ENCODE data around the gene UNC50.
A peak's percentile ranks its signal among the peaks of the same experiment; 100 is the strongest.

Gene UNC50

DNA sequence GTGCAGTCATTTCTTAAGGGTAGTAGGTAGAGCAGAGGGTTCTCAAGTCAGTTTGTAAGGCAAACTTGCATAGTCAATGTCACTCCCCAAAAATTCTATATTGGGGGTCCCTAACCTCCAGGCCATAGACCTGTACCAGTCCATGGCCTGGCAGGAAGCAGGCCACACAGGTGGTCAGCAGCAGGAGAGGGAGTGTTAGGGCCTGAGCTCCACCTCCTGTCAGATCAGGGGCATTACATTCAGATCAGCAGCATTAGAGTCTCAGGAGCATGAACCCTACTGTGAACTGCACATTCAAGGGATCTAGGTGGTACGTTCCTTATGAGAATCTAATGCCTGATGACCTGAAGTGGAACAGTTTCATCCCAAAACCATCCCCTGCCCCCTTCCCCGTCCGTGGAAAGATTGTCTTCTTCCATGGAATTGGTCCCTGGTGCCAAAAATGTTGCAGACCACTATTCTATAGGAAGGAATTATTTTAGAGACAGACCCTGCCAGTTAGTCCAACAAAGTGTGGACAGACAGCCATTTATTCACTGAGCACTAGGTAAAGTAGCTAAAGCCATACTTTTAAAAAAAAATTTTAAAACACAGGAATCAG lies 6.8 kb upstream of the UNC50 start:
- no peak overlapping the region for H3K4me3 ChIP-seq (ENCODE audit: low read depth, low read length)
- DNase-seq (ENCODE audit: low read depth): peak; percentile 57
- TF ChIP-seq, protein P1, sequence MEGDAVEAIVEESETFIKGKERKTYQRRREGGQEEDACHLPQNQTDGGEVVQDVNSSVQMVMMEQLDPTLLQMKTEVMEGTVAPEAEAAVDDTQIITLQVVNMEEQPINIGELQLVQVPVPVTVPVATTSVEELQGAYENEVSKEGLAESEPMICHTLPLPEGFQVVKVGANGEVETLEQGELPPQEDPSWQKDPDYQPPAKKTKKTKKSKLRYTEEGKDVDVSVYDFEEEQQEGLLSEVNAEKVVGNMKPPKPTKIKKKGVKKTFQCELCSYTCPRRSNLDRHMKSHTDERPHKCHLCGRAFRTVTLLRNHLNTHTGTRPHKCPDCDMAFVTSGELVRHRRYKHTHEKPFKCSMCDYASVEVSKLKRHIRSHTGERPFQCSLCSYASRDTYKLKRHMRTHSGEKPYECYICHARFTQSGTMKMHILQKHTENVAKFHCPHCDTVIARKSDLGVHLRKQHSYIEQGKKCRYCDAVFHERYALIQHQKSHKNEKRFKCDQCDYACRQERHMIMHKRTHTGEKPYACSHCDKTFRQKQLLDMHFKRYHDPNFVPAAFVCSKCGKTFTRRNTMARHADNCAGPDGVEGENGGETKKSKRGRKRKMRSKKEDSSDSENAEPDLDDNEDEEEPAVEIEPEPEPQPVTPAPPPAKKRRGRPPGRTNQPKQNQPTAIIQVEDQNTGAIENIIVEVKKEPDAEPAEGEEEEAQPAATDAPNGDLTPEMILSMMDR (IDR thresholded peaks at IDR 0.05; ENCODE audit: low read depth, low read length): peak; percentile 70
- no peak for TF ChIP-seq MYC (IDR thresholded peaks at IDR 0.05; ENCODE audit: low read depth, low read length)
- TF ChIP-seq POLR2A (IDR thresholded peaks at IDR 0.05; ENCODE audit: extremely low read depth, insufficient read length): no peak

DNA sequence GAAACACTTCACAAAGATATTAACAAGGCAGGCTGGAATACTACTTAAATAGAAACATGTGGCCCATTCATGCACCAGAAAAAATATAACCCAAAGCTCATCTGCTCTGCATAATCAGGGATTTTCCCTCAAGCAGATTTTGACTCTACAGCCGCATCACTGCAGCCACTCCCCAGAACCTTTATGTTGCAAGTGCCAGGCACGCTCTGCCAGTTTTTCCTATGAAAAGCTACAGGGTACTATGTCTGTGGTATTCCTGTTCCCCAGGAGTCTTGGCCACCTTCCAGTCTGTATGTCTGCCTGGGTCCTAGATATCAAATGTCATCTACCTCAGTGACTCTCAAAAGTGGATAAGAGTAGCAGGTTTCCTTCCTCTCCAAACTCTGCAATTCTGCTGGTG lies 3.8 kb upstream of the UNC50 start:
- DNase-seq (ENCODE audit: low read depth): no peak
- H3K4me3 ChIP-seq (ENCODE audit: low read depth, low read length): no peak overlapping the region
- TF ChIP-seq MYC (IDR thresholded peaks at IDR 0.05; ENCODE audit: low read depth, low read length): no peak
- TF ChIP-seq, protein P2, sequence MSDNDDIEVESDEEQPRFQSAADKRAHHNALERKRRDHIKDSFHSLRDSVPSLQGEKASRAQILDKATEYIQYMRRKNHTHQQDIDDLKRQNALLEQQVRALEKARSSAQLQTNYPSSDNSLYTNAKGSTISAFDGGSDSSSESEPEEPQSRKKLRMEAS (IDR thresholded peaks at IDR 0.05; ENCODE audit: low read depth, low read length): no peak
- no peak for TF ChIP-seq POLR2A (IDR thresholded peaks at IDR 0.05; ENCODE audit: extremely low read depth, insufficient read length)
- TF ChIP-seq, protein P1 (IDR thresholded peaks at IDR 0.05; ENCODE audit: low read depth, low read length): no peak

GRCh38 chr2:98605076-98605475 lies 3.3 kb upstream of the UNC50 start:
- H3K4me3 ChIP-seq (ENCODE audit: low read depth, low read length): no peak overlapping the region
- DNase-seq (ENCODE audit: low read depth): no peak
- TF ChIP-seq POLR2A (IDR thresholded peaks at IDR 0.05; ENCODE audit: extremely low read depth, insufficient read length) (no peak), MYC (IDR thresholded peaks at IDR 0.05; ENCODE audit: low read depth, low read length) (no peak)
- TF ChIP-seq, protein P1 (IDR thresholded peaks at IDR 0.05; ENCODE audit: low read depth, low read length): no peak
- TF ChIP-seq, protein P2 (IDR thresholded peaks at IDR 0.05; ENCODE audit: low read depth, low read length): no peak

- H3K4me3 ChIP-seq (ENCODE audit: low read depth, low read length): peak overlapping the region; percentile 99
- DNase-seq (ENCODE audit: low read depth): no peak
These were observed 2.0 kb upstream of the UNC50 start for GRCh38 chr2:98606431-98606830.

DNA sequence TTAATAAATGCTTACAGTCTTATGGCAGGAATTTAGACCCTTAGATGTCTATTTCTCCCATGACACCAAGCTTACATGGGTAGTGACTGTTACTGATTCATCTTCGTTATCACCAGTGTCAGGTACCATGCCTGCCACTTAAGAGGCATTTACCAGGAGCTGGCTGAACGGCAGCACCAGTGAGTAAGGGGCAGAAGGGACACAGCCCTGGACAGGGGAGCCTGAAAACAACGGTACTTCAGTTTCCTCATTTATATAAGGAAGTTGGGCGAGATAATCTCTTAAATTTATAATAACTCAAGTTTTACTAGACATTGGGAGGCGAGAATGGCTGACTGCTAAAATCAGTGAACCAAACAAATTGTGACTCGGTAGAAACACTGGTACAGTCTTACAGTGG lies 1.3 kb upstream of the UNC50 start:
- peak; percentile 52 for DNase-seq (ENCODE audit: low read depth)
- peak overlapping the region; percentile 99 for H3K4me3 ChIP-seq (ENCODE audit: low read depth, low read length)
- no peak for TF ChIP-seq MYC (IDR thresholded peaks at IDR 0.05; ENCODE audit: low read depth, low read length)
- TF ChIP-seq, protein P2 (IDR thresholded peaks at IDR 0.05; ENCODE audit: low read depth, low read length): no peak
- no peak for TF ChIP-seq POLR2A (IDR thresholded peaks at IDR 0.05; ENCODE audit: extremely low read depth, insufficient read length)
- TF ChIP-seq, protein P1 (IDR thresholded peaks at IDR 0.05; ENCODE audit: low read depth, low read length): no peak

More at GRCh38 chr2:98606431-98606830, 2.0 kb upstream of the UNC50 start:
- TF ChIP-seq MYC (IDR thresholded peaks at IDR 0.05; ENCODE audit: low read depth, low read length) (no peak), POLR2A (IDR thresholded peaks at IDR 0.05; ENCODE audit: extremely low read depth, insufficient read length) (no peak)
- TF ChIP-seq, protein P1 (IDR thresholded peaks at IDR 0.05; ENCODE audit: low read depth, low read length): no peak
- TF ChIP-seq, protein P2 (IDR thresholded peaks at IDR 0.05; ENCODE audit: low read depth, low read length): no peak

GRCh38 chr2:98607741-98608115 lies 661 bp upstream of the UNC50 start:
- TF ChIP-seq, protein P2 (IDR thresholded peaks at IDR 0.05; ENCODE audit: low read depth, low read length): no peak
- TF ChIP-seq MYC (IDR thresholded peaks at IDR 0.05; ENCODE audit: low read depth, low read length) (no peak), POLR2A (IDR thresholded peaks at IDR 0.05; ENCODE audit: extremely low read depth, insufficient read length) (no peak)
- TF ChIP-seq, protein P1 (IDR thresholded peaks at IDR 0.05; ENCODE audit: low read depth, low read length): no peak
- peak overlapping the region; percentile 99 for H3K4me3 ChIP-seq (ENCODE audit: low read depth, low read length)
- DNase-seq (ENCODE audit: low read depth): no peak
